Subcutaneous adipose tissue (tissue), 4 donors: ENCODE data around the gene DCLK1. TPM values are rescaled to one million over a fixed set of nuclear protein-coding genes. Genes with fewer than 3 reads are reported as not detected.

Source experiments
- CTCF ChIP-seq: fragments of 450-650 bp; IDR thresholded peaks from one replicate; pipeline ENCODE4 v1.5.1; 2016; ENCODE audit warnings: low read depth, mild to moderate bottlenecking, control low read depth, antibody characterized with exemption, moderate library complexity
- total RNA-seq, 4 donors: library from RNA; depleted of rRNA; stranded (reverse); fragments of >200 nt; gene quantifications; one replicate each; pipeline ENCODE4 v1.1.0, GENCODE V29; 2016

DCLK1 gene
- total RNA-seq, 4 donors from 2014 or later: 78.9 to 116 (median 106) TPM

- TF ChIP-seq CTCF: no peak
Observed at GRCh38 chr13:35770756-35771297, 360.4 kb downstream of the DCLK1 start.

GRCh38 chr13:35769812-35770211, 361.4 kb downstream of the DCLK1 start:
- TF ChIP-seq CTCF: no peak

DNA sequence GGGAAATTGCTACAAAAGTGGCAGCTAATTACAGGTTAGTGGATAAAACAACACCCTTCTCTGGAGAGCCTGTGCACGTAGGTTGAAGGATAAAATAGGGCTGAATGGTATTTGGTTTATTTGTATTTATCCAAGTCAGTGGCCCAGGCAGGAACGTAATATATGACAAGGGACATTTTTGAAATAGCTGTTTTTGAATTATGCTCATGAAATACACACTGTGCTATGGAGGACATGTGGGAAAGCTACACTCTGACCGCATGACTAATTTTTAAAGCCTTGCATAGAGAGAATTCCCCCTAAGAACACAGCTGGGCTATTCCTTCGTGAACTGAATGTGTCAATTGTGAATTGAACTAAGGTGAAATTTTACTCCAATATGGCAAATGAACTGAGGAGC, 362.6 kb downstream of the DCLK1 start:
- no peak for TF ChIP-seq CTCF

DNA sequence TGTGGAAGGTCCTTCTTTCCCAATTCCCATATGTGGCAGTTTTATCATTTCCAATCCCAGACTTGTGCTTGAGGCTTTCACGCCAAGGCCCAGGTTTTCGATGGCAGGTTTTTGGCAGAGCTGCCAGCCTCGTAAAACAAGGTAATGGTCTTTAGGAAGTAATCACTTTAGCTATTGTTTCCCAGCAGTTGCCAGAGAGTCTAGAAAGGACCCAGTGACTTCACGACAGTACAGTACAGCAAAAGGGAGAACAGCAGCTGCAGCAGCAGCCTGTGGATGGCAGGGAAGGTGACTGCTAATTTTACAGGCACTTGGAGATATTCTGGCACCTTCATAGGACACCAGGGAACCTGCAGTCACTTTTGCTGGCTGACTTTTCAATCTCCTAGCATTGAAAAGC, 363.1 kb downstream of the DCLK1 start:
- TF ChIP-seq CTCF: no peak

GRCh38 chr13:35767256-35767976, 363.8 kb downstream of the DCLK1 start:
- TF ChIP-seq CTCF: no peak

DNA sequence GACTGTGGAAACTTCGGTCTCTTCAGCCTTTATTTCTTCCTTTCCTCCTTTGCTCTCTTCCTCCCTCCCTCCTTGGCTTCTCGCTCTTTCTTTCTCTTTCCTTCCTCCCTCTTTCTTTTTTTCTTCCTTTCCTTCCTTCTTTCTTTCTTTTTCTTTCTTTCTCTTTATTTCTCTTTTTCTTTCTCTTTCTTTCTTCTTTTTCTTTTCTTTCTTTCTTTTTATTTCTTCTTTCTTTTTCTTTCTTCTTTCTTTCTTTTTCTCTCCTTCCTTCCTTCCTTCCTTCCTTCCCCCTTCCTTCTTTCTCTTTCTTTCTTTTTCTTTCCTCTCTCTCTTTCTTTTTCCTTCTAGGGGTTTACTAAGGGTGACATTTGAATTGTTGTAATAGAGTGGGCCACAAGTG, 364.5 kb downstream of the DCLK1 start:
- TF ChIP-seq CTCF: no peak

DNA sequence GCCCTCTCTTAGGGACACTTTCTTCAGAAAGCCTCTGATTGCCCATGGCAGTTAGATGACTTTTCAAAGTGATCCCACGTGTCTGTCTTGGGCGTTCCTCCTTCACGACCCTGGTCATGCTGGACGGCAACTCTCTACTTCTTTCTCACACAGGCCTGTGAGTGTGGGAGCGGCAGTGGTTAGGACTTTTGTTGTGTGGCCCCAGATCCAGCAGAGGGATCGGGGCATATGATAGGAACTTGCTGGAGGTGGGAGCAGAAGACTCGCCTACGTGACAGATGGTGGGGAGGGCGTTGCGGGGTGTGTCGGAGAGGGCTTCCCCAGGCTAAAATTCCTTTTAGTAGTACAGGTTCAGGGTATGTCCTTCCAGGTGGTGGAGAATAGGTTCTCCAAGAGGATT, 365.2 kb downstream of the DCLK1 start:
- no peak for TF ChIP-seq CTCF
